H1 (cell line): ENCODE measurements around the gene FAH. TPM values are rescaled to one million over a fixed set of nuclear protein-coding genes. Genes with fewer than 3 reads are reported as not detected.

Experiments
- CTCF ChIA-PET: fragments of 300-600 bp; sonication (Branson Sonifier 250); formaldehyde crosslinking; loops from one replicate; lab custom pipeline; 2021; ENCODE audit not compliant: partially characterized antibody; lab: Charles Lee
- POLR2A ChIA-PET: fragments of 300-600 bp; sonication (Branson Sonifier 250); formaldehyde crosslinking; loops from one replicate; lab custom pipeline; 2021; ENCODE audit warnings: inconsistent platforms; ENCODE audit not compliant: partially characterized antibody; lab: Charles Lee
- DNase-seq, 2 experiments: peaks; one replicate each; pipeline versions ENCODE4 v3.0.0 to v3.0.0-alpha.2; 2010 to 2022; ENCODE audit warnings: low spot score in 2 of 2, low read depth in 1 of 2, mixed read lengths in 1 of 2
- FAIRE-seq: peaks from 2 replicates; lab custom pipeline; 2011; peaks lifted over from hg19 to GRCh38; lab: Jason Lieb, UNC
- H2AFZ ChIP-seq: 2 replicates; pipeline ENCODE4 v1.8.1; 2012; ENCODE audit warnings: low read length, inconsistent platforms
- H2AK5ac ChIP-seq: 2 replicates; pipeline ENCODE4 v1.6.1; 2013; ENCODE audit warnings: low read depth, low read length
- H2BK120ac ChIP-seq: replicated peaks from 2 replicates; pipeline ENCODE3; 2013; ENCODE audit warnings: low read depth, low read length, inconsistent platforms
- H2BK12ac ChIP-seq: 2 replicates; pipeline ENCODE4 v1.6.1; 2013; ENCODE audit warnings: low read depth, low read length
- H2BK15ac ChIP-seq: 2 replicates; pipeline ENCODE4 v1.6.1; 2013; ENCODE audit warnings: low read length
- H2BK20ac ChIP-seq: 2 replicates; pipeline ENCODE4 v1.6.1; 2013; ENCODE audit warnings: low read length
- H2BK5ac ChIP-seq: 2 replicates; pipeline ENCODE4 v1.6.1; 2013; ENCODE audit warnings: low read depth, low read length
- H3K14ac ChIP-seq: 2 replicates; pipeline ENCODE4 v1.6.1; 2013; ENCODE audit warnings: inconsistent platforms; ENCODE audit not compliant: insufficient read length
- H3K18ac ChIP-seq: 2 replicates; pipeline ENCODE4 v1.6.1; 2013; ENCODE audit warnings: low read length; ENCODE audit errors: extremely low read depth
- H3K23ac ChIP-seq: 2 replicates; pipeline ENCODE4 v1.6.1; 2013; ENCODE audit warnings: inconsistent platforms; ENCODE audit not compliant: insufficient read length
- H3K23me2 ChIP-seq: 2 replicates; pipeline ENCODE4 v1.6.1; 2013; ENCODE audit warnings: low read depth, low read length
- H3K27ac ChIP-seq: 2 replicates; pipeline ENCODE4 v1.6.1; 2011; ENCODE audit warnings: low read depth, low read length, inconsistent platforms
- H3K27me3 ChIP-seq, 4 experiments: replicated peaks in 1 of 4; 1 replicate in 1 of 4; 2 replicates in 3 of 4; pipeline versions ENCODE4 v1.6.1 to v1.8.1; 2011 to 2013; ENCODE audit warnings: low read length in 3 of 4, mild to moderate bottlenecking in 3 of 4, inconsistent platforms in 2 of 4, mixed read lengths in 2 of 4, moderate library complexity in 1 of 4; ENCODE audit not compliant: control insufficient read depth in 3 of 4, insufficient read depth in 3 of 4; ENCODE audit errors: extremely low read depth in 1 of 4
- H3K36me3 ChIP-seq, 4 experiments: 2 replicates each; pipeline versions ENCODE4 v1.6.1 to v1.8.1; 2011 to 2013; ENCODE audit warnings: mild to moderate bottlenecking in 4 of 4, low read length in 3 of 4, moderate library complexity in 2 of 4, control low read depth in 1 of 4, inconsistent platforms in 1 of 4; ENCODE audit not compliant: insufficient read depth in 4 of 4, control insufficient read depth in 2 of 4
- H3K4ac ChIP-seq: replicated peaks from 2 replicates; pipeline ENCODE3; 2013; ENCODE audit warnings: low read length, low read depth, mixed read lengths, inconsistent platforms; ENCODE audit not compliant: insufficient read length
- H3K4me1 ChIP-seq, 4 experiments: replicated peaks in 1 of 4; 1 replicate in 1 of 4; 2 replicates in 3 of 4; pipeline versions ENCODE4 v1.6.1 to v1.8.1; 2011 to 2013; ENCODE audit warnings: low read length in 3 of 4, inconsistent platforms in 2 of 4, mixed read lengths in 1 of 4; ENCODE audit not compliant: insufficient read depth in 4 of 4, control insufficient read depth in 3 of 4
- H3K4me2 ChIP-seq, 2 experiments: 2 replicates each; pipeline versions ENCODE4 v1.6.1 to v1.8.1; 2011 to 2013; ENCODE audit warnings: low read depth in 2 of 2, low read length in 2 of 2, control low read depth in 1 of 2, inconsistent platforms in 1 of 2, mild to moderate bottlenecking in 1 of 2; ENCODE audit not compliant: insufficient read depth in 1 of 2
- H3K4me3 ChIP-seq, 4 experiments: fragments of 200-600, 300-600 bp in 1 of 4; sonication (generic), shearing (Covaris generic), sonication (Bioruptor Twin) in 1 of 4; 2 replicates each; pipeline versions ENCODE4 v1.5.1 to v1.8.1; 2011 to 2016; ENCODE audit warnings: low read length in 4 of 4, low read depth in 3 of 4, control low read depth in 2 of 4, inconsistent platforms in 2 of 4, mild to moderate bottlenecking in 2 of 4, mixed read lengths in 1 of 4, moderate library complexity in 1 of 4; ENCODE audit not compliant: insufficient read depth in 2 of 4; ENCODE audit errors: extremely low read depth in 1 of 4
- H3K56ac ChIP-seq: replicated peaks from 2 replicates; pipeline ENCODE3; 2013; ENCODE audit warnings: low read depth, mild to moderate bottlenecking, mixed read lengths, low read length, inconsistent platforms; ENCODE audit not compliant: insufficient read length
- H3K79me1 ChIP-seq: 2 replicates; pipeline ENCODE4 v1.6.1; 2013; ENCODE audit warnings: low read depth, low read length, control low read depth
- H3K79me2 ChIP-seq, 2 experiments: 2 replicates each; pipeline versions ENCODE4 v1.6.1 to v1.8.1; 2012 to 2013; ENCODE audit warnings: low read length in 2 of 2, mild to moderate bottlenecking in 2 of 2, inconsistent platforms in 1 of 2; ENCODE audit not compliant: insufficient read depth in 2 of 2, control insufficient read depth in 1 of 2
- H3K9ac ChIP-seq, 4 experiments: replicated peaks in 1 of 4; 1 replicate in 1 of 4; 2 replicates in 3 of 4; pipeline versions ENCODE4 v1.6.1 to v1.8.1; 2011 to 2013; ENCODE audit warnings: low read depth in 3 of 4, low read length in 3 of 4, control low read depth in 2 of 4, mild to moderate bottlenecking in 2 of 4, moderate library complexity in 2 of 4, inconsistent platforms in 1 of 4; ENCODE audit errors: extremely low read depth in 1 of 4
- H3K9me3 ChIP-seq, 2 experiments: 2 replicates each; pipeline versions ENCODE4 v1.6.1 to v1.8.1; 2012 to 2013; ENCODE audit warnings: mild to moderate bottlenecking in 2 of 2, moderate library complexity in 2 of 2, control low read depth in 1 of 2, inconsistent platforms in 1 of 2, low read depth in 1 of 2, low read length in 1 of 2, mixed read lengths in 1 of 2; ENCODE audit not compliant: insufficient read depth in 2 of 2
- H4K20me1 ChIP-seq, 2 experiments: replicated peaks in 1 of 2; 2 replicates each; pipeline versions ENCODE3 to v1.8.1; 2011 to 2013; ENCODE audit warnings: inconsistent platforms in 2 of 2, low read length in 2 of 2, mild to moderate bottlenecking in 1 of 2; ENCODE audit not compliant: insufficient read depth in 2 of 2, control insufficient read depth in 1 of 2
- H4K5ac ChIP-seq: 2 replicates; pipeline ENCODE4 v1.6.1; 2013; ENCODE audit warnings: low read length, low read depth, mixed read lengths, inconsistent platforms; ENCODE audit not compliant: insufficient read length
- H4K8ac ChIP-seq: 2 replicates; pipeline ENCODE4 v1.8.0; 2013; ENCODE audit warnings: mild to moderate bottlenecking, moderate library complexity, low read length, inconsistent platforms; ENCODE audit not compliant: insufficient read depth; ENCODE audit errors: extremely low read depth
- H4K91ac ChIP-seq: replicated peaks from 2 replicates; pipeline ENCODE3; 2013; ENCODE audit warnings: low read length, mixed read lengths, inconsistent platforms; ENCODE audit not compliant: insufficient read length
- FOSL1 ChIP-seq: IDR thresholded peaks from 2 replicates; pipeline ENCODE4 v1.6.1; 2011; ENCODE audit warnings: mild to moderate bottlenecking, low read depth, low read length, moderate library complexity; ENCODE audit not compliant: insufficient read depth
- WGBS, 2 experiments: shearing (Covaris generic) in 1 of 2; methylation state at CpG; one replicate each; pipeline versions ENCODE4 v1.1.6 to v1.1.7; 2013 to 2015; ENCODE audit warnings: low lambda C conversion rate in 2 of 2, mixed read lengths in 2 of 2, inconsistent platforms in 1 of 2, low coverage in 1 of 2, missing lambda C conversion rate in 1 of 2; ENCODE audit not compliant: insufficient replicate concordance in 2 of 2, insufficient coverage in 1 of 2, insufficient read length in 1 of 2; ENCODE audit errors: extremely low coverage in 1 of 2, missing lambda C conversion rate in 1 of 2; 5-methylcytosine and 5-hydroxymethylcytosine counted together
- polyA plus RNA-seq, 7 experiments: library from polyadenylated mRNA; depleted of rRNA in 3 of 7; stranded (reverse) in 5 of 7; unstranded in 2 of 7; fragments of >200 nt in 5 of 7; fragments of 200-250 nt in 2 of 7; gene quantifications; 1 replicate in 5 of 7; 2 replicates in 1 of 7; 4 replicates in 1 of 7; pipeline versions ENCODE4 v1.2.1 to v1.2.3, GENCODE V29; 2011 to 2013; ENCODE audit warnings: missing spikeins in 2 of 7, mixed read lengths in 2 of 7
- total RNA-seq: library from RNA; stranded (reverse); fragmentation: NEBNext Ultra II Directional; extraction: Animal tissue kit (Norgen Biotek cat#: 25700); gene quantifications from 2 replicates; pipeline ENCODE4 v1.2.1, GENCODE V29; 2021
- TF ChIP-seq, protein P1 (sequence below): IDR thresholded peaks from 2 replicates; pipeline ENCODE4 v1.6.1; 2012; ENCODE audit warnings: inconsistent platforms

The FAH gene
- total and polyA plus RNA-seq, 2 of the 8 experiments (the other 6 are each of a cell fraction or from before 2014, with no cell fraction given), result 20.0 to 21.7 TPM

DNA sequence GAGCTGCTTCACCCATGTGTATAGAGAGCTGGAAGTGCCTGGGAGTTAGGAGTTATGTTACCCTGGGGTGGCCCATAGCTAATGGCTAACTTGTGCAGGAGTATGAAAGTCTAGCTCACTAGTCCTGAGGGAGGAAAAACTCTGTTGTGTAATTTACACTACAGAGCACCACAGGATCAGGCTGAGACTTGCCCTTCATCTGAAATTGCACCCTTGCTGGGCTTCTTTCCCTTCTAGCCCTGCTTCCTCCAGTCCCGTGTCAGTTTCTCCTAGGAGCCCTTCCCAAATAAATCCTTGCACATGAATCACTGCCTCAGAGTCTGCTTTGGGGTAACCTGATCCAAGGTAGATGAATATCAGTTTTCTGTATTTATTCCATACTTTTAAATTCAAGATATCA is 59.2 kb downstream of the FAH start:
- H3K23ac ChIP-seq, result no peak overlapping the region
- ChIA-PET CTCF (interaction anchor here (0.6 to 1.0 kb wide), 2 partner anchors 358 to 477 kb away, joined by 3 read pairs; no protein-coding TSS in a partner anchor), POLR2A (interaction anchor here (1.2 kb wide), 1 partner anchor 37 kb away, joined by 3 read pairs; no protein-coding TSS in a partner anchor)
- no peak overlapping the region for H2BK12ac ChIP-seq
- no peaks in the 10 kb centered on the region for H3K9me3 ChIP-seq
- H2AK5ac ChIP-seq, result no peak overlapping the region
- H3K9ac ChIP-seq, result no peak overlapping the region
- no peak overlapping the region for H3K4me3 ChIP-seq
- H2AFZ ChIP-seq, result no peak overlapping the region
- H3K4me2 ChIP-seq, result no peak overlapping the region
- no peaks in the 10 kb centered on the region for H3K79me2 ChIP-seq
- H3K36me3 ChIP-seq, result no peaks in the 10 kb centered on the region
- 82% methylated on average over 1 of the region's 1 CpG; no CpG with 5 or more reads in 1 of the 2 experiments for WGBS, 2 experiments
- H3K23me2 ChIP-seq, result no peaks in the 10 kb centered on the region
- H2BK20ac ChIP-seq, result no peak overlapping the region; the same call in 1 of the 2 replicates
- no peaks in the 10 kb centered on the region for H4K20me1 ChIP-seq
- no peak overlapping the region for H4K8ac ChIP-seq
- no peak overlapping the region for H4K5ac ChIP-seq
- no peak overlapping the region for H2BK120ac ChIP-seq
- FAIRE-seq, result no peak
- TF ChIP-seq, protein P1, sequence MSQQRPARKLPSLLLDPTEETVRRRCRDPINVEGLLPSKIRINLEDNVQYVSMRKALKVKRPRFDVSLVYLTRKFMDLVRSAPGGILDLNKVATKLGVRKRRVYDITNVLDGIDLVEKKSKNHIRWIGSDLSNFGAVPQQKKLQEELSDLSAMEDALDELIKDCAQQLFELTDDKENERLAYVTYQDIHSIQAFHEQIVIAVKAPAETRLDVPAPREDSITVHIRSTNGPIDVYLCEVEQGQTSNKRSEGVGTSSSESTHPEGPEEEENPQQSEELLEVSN, result no peak
- no peak for TF ChIP-seq FOSL1
- H3K56ac ChIP-seq, result no peak overlapping the region
- DNase-seq, result no peak
- H4K91ac ChIP-seq, result no peak overlapping the region
- no peak overlapping the region for H3K18ac ChIP-seq
- H3K27ac ChIP-seq, result no peak overlapping the region
- H2BK5ac ChIP-seq, result no peak overlapping the region
- H3K4me1 ChIP-seq, result peaks cover 0 to 2% (median under 1%) of the 10 kb centered on the region in 4 experiments; a peak in 3 of 7 replicates
- no peak overlapping the region for H2BK15ac ChIP-seq
- no peak overlapping the region for H3K14ac ChIP-seq
- H3K79me1 ChIP-seq, result no peaks in the 10 kb centered on the region
- no peak overlapping the region for H3K4ac ChIP-seq
- H3K27me3 ChIP-seq, result no peaks in the 10 kb centered on the region
